Natural killer cell treated with Interleukin-12 subunit alpha and Interleukin-12 subunit beta and Interleukin-15 and Interleukin-18, amount 100 ng/mL, for 72 hours (primary cell): Measurements from ENCODE around the gene MTR. TPM values are rescaled to one million over a fixed set of nuclear protein-coding genes. Genes with fewer than 3 reads are reported as not detected.
A peak's percentile ranks its signal among the peaks of the same experiment; 100 is the strongest.

Experiments used
- ATAC-seq, 2 donors: fragments of 150-1000 bp; cut with Tn5 transposase in 1 of 2; sonication (Bioruptor Pico), chemical (Tn5 transposase) in 1 of 2; 2 replicates each; pipeline ENCODE4 v1.10.0; 2021
- DNase-seq: peaks from one replicate; pipeline ENCODE4 v3.0.0; 2022; ENCODE audit warnings: low spot score
- H3K27ac Mint-ChIP-seq, 2 donors: 1 replicate in 1 of 2; 2 replicates in 1 of 2; pipeline ENCODE4 v1.8.0; 2022; ENCODE audit warnings: mixed read lengths in 2 of 2, mild to moderate bottlenecking in 1 of 2, moderate library complexity in 1 of 2
- H3K27me3 Mint-ChIP-seq, 2 donors: 1 replicate in 1 of 2; 2 replicates in 1 of 2; pipeline ENCODE4 v1.8.0; 2022; ENCODE audit warnings: mixed read lengths in 2 of 2
- H3K36me3 Mint-ChIP-seq: one replicate; pipeline ENCODE4 v1.8.0; 2022; ENCODE audit warnings: mixed read lengths
- H3K4me1 Mint-ChIP-seq, 2 donors: 1 replicate in 1 of 2; 2 replicates in 1 of 2; pipeline ENCODE4 v1.8.0; 2022; ENCODE audit warnings: low read depth in 2 of 2, mixed read lengths in 2 of 2, mild to moderate bottlenecking in 1 of 2
- H3K4me3 Mint-ChIP-seq: one replicate; pipeline ENCODE4 v1.8.0; 2022; ENCODE audit warnings: mixed read lengths
- H3K9me3 Mint-ChIP-seq: 2 replicates; pipeline ENCODE4 v1.8.0; 2022; ENCODE audit warnings: mixed read lengths
- total RNA-seq, 2 donors: library from RNA; stranded (reverse); gene quantifications; one replicate each; pipeline ENCODE4 v1.2.3, GENCODE V29; 2022

MTR gene
- total RNA-seq, 2 donors from 2014 or later = 36.3 to 47.1 TPM

DNA sequence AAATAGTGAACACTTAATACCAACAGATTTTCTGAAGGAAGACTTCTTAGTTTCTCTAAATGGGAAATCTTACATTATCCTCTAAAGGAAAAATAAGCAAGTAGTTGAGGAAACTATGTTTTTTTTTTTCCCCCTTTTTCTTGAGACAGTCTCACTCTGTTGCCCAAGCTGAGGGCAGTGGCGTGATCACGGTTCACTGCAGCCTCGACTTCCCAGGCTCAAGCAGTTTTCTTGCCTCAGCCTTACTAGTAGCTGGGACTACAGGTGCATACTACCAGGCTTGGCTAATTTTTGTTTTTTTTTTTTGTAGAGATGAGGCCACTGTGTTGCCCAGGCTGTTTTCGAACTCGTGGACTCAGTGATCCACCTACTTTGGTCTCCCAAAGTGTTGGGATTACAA, 3.9 kb downstream of the MTR start:
- Mint-ChIP-seq H3K4me1 (peaks cover 44 to 54% of the 10 kb centered on the region in 2 donors), H3K36me3 (peaks cover 12% of the 10 kb centered on the region), H3K9me3 (no peaks in the 10 kb centered on the region), H3K27me3 (no peaks in the 10 kb centered on the region), H3K27ac (no peak overlapping the region), H3K4me3 (no peak overlapping the region)
- ATAC-seq (no peak), DNase-seq (no peak)

DNA sequence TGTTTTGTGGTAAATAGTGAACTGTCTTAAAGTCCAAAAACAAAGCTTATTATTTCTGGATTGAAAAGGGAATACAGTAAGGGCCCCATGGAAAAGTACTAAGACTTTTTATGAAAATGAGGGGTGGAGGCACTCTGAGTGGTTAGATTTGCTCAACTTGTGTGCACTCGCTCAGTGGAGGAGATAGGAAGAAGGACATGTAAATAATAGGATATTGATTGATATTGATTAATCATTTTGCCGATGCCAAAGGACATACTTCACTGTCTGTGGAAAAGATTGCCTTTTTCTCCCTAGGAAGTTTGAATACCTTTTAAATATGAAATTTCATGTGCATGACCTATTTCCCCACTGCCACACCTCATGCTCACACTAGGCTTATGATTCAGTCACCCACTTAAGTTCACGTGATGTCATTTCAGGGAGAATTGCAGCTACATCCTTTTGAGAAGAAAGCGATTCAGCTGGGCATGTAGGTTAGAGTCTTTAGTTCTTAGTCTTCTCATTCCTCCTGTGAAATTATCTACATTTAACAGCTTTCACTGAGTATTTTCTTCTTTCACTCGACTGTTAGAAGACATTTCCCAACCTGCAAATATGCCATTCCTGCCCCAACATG, 5.0 kb downstream of the MTR start:
- Mint-ChIP-seq H3K27me3 (no peaks in the 10 kb centered on the region), H3K36me3 (peaks cover 12% of the 10 kb centered on the region), H3K9me3 (no peaks in the 10 kb centered on the region), H3K27ac (peak overlapping the region; percentile 78 to 84), H3K4me1 (peaks cover 41 to 46% of the 10 kb centered on the region in 2 donors), H3K4me3 (peak overlapping the region; percentile 52)
- ATAC-seq (peak; percentile 48 to 54), DNase-seq (no peak)

DNA sequence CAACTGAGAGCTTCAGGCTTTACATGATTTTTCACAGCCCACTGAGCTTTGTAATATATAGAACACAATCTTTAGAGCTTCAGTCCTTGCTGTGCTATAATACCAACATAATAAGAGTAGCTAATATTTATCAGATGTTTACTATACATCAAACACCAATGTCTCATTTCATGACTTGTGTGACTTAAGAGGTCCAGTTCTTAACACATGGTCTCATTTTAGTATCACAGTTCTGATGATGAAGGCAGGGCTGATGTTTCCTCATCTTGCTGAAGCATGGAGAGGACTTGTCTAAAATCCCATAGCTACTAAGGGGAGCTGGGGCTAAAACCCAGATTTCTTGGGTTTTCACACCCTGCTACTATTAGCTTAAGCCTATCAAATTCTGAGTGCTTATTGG, 5.5 kb downstream of the MTR start:
- no peaks in the 10 kb centered on the region for H3K27me3 Mint-ChIP-seq
- DNase-seq (no peak), ATAC-seq (peak in 1 of 2 donors; percentile 72)
- H3K36me3 Mint-ChIP-seq = peaks cover 12% of the 10 kb centered on the region
- peak overlapping the region; percentile 52 for H3K4me3 Mint-ChIP-seq
- peak overlapping the region; percentile 78 to 84 for H3K27ac Mint-ChIP-seq
- peaks cover 42 to 46% of the 10 kb centered on the region in 2 donors for H3K4me1 Mint-ChIP-seq
- no peaks in the 10 kb centered on the region for H3K9me3 Mint-ChIP-seq

DNA sequence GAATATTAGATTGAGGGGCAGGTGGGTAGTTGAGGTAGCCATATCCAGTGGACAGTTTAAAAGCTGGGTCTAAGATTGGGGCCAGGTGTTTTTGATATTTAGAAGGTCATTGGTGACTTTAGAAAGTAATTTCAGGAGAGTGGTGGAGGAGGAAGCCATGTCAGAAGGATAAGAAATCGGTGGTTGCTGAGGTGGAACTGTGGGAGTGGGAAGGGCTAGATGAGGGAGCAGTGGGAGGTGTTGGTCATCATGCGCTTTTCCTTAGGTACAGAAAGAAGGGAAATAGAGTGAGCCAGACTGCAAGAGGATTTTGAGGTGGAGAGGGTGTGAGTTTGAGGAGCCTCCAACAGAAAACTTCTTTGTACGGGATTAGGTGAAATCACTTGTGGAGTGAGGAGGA, 7.2 kb downstream of the MTR start:
- peak overlapping the region; percentile 13 for H3K4me3 Mint-ChIP-seq
- ATAC-seq (no peak), DNase-seq (no peak)
- peak overlapping the region; percentile 13 to 84 for H3K27ac Mint-ChIP-seq
- H3K4me1 Mint-ChIP-seq = peaks cover 30 to 33% of the 10 kb centered on the region in 2 donors
- no peaks in the 10 kb centered on the region for H3K9me3 Mint-ChIP-seq
- H3K36me3 Mint-ChIP-seq = peaks cover 7% of the 10 kb centered on the region
- H3K27me3 Mint-ChIP-seq = no peaks in the 10 kb centered on the region

DNA sequence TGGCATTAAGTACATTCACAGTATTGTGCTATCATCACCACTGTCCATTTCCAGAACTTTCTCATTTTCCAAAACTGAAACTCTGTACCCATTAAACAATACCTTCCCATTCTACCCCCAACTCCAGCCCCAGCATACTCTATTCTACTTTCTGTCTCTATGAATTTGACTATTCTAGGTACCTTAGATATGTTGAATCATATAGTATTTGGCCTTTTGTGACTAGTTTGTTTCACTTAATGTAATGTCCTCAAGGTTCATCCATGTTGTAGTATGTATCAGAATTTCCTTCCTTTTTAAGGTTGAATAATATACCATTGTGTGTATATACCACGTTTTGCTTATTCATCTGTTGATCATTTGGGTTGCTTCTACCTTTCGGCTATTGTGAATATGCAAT, 11.5 kb downstream of the MTR start:
- no peaks in the 10 kb centered on the region for H3K9me3 Mint-ChIP-seq
- ATAC-seq = no peak
- H3K36me3 Mint-ChIP-seq = peaks cover 23% of the 10 kb centered on the region

DNA sequence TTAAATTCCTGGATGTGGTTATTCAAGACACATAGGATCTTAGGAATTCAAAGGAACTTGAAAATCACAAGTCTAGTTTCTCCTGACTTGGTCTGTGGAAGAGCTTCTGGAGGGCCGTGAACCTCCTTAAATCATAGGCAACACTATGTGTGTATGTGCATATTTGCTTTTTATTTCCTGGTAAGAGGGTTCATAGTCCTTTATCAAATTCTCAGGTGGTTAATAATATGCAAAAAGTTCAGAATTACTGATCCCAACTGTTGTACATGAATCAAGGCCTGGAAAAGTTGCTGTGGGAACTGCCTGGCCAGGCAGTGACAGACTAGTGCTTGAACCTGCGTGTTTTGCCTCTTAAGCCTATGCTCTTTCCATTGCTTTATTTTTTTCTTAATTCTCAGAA, 12.9 kb downstream of the MTR start:
- Mint-ChIP-seq H3K9me3 (no peaks in the 10 kb centered on the region), H3K27ac (no peak overlapping the region), H3K27me3 (no peaks in the 10 kb centered on the region), H3K36me3 (peaks cover 16% of the 10 kb centered on the region), H3K4me3 (no peak overlapping the region), H3K4me1 (peaks cover 0 to 4% of the 10 kb centered on the region in 2 donors)
- ATAC-seq (no peak), DNase-seq (no peak)

More for the DNA sequence above, 11.5 kb downstream of the MTR start:
- no peak for DNase-seq
- Mint-ChIP-seq H3K4me1 (peaks cover 12 to 15% of the 10 kb centered on the region in 2 donors), H3K27ac (no peak overlapping the region), H3K4me3 (no peak overlapping the region), H3K27me3 (no peaks in the 10 kb centered on the region)

DNA sequence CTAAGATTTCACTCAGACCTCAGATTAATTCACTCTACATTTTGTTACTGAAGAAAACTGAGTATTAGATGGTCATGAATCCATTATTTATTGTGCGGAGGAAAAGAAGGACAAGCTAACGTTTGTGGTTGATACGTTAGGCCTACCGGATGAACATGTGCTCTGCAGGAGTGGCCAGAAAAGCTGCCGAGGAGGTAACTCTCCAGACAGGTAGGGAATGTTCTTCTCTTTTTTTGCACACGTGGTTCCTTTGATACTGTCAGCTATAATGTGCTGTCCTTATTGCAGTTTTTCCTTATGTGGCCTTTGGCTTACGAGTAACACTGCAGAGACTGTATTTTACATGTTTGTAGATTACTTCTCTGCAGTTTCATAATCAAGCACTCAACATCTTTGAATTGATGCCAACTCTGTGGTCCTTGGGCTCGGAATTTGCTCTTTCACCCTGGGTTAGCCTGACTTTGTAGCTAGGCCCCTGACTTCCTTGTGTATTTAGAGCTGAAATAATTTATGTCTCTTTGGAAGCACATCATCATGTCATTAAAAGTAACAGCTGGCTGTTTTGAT, 13.6 kb downstream of the MTR start:
- H3K9me3 Mint-ChIP-seq = no peaks in the 10 kb centered on the region
- H3K27me3 Mint-ChIP-seq = no peaks in the 10 kb centered on the region
- peaks cover 19% of the 10 kb centered on the region for H3K36me3 Mint-ChIP-seq
- ATAC-seq (no peak), DNase-seq (no peak)
- H3K4me3 Mint-ChIP-seq = no peak overlapping the region
- peaks cover 0 to 4% of the 10 kb centered on the region in 2 donors for H3K4me1 Mint-ChIP-seq
- H3K27ac Mint-ChIP-seq = no peak overlapping the region

DNA sequence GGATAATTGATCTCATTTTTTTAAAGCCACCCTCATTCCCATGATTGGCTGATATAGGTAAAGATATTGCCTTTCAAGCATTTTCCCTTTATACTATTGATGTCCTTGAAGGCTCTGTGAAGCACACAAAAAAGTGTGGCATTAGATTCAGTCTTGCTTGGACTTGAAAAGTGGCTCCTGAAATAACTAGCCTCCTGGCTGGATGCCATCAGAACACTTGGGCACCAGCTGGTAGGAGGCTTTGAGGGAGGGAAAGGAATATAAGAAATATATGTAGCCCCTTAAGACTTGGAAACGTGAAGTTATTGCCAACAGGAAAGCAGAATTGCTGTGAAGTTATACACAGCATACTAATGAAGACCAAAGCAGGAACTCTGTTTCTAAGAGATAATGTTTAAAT, 14.1 kb downstream of the MTR start:
- peaks cover 23% of the 10 kb centered on the region for H3K36me3 Mint-ChIP-seq
- DNase-seq = no peak
- no peak overlapping the region for H3K27ac Mint-ChIP-seq
- peaks cover 0 to 4% of the 10 kb centered on the region in 2 donors for H3K4me1 Mint-ChIP-seq
- ATAC-seq = no peak
- H3K4me3 Mint-ChIP-seq = no peak overlapping the region
- no peaks in the 10 kb centered on the region for H3K9me3 Mint-ChIP-seq
- no peaks in the 10 kb centered on the region for H3K27me3 Mint-ChIP-seq

DNA sequence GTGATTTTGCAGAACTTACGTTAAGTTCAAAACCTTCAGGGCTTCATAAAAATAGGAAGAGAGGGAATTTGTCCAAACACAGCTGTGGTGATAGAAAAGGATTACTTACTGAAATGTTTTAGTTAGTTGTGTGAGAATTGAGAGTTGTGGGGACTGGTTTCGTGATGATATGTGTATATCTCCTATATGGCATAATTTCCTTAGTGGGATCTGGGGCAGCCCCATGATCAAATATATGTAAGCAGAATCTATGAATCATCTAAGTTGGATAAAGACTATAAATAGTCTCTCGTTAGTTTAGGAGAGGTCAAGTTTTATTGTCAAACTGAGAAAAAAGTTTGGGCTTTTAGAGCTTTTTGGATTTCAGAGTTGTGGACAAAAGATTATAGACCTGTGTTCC, 14.9 kb downstream of the MTR start:
- H3K27ac Mint-ChIP-seq = no peak overlapping the region
- H3K4me3 Mint-ChIP-seq = no peak overlapping the region
- peaks cover 0 to 2% of the 10 kb centered on the region in 2 donors for H3K4me1 Mint-ChIP-seq
- H3K36me3 Mint-ChIP-seq = peaks cover 23% of the 10 kb centered on the region
- no peaks in the 10 kb centered on the region for H3K27me3 Mint-ChIP-seq
- H3K9me3 Mint-ChIP-seq = no peaks in the 10 kb centered on the region
- ATAC-seq (no peak), DNase-seq (no peak)

DNA sequence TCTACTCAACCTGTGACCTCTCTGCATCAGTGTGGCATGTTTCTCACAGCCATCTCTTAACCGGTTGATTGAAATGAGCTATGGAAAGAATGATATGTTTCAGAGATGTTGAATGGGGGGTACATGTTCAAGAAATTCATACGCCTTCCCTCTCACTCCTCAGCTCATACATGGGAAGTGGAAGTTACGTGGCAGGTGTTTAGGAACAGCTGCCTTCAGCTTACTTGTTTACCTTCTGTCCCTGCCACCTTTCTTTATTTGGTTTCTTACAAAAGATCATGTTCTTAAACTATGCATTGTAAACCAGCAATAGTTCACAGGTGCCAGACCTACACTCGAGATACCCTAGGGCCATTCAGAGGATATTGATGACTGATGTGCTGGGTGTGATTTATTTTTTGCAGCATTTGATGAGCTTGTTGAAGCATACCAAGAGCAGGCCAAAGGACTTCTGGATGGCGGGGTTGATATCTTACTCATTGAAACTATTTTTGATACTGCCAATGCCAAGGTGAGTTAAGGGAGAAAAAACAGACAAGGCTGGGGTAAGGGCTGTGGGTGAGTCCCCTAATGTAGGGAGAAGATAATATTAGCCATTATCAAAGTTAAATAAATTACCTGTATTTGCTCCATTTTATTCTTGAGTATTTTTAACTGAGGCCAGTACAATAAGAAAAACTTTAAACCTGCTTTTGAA, 17.4 kb downstream of the MTR start:
- no peaks in the 10 kb centered on the region for H3K27me3 Mint-ChIP-seq
- H3K4me3 Mint-ChIP-seq = no peak overlapping the region
- H3K27ac Mint-ChIP-seq = no peak overlapping the region
- ATAC-seq (no peak), DNase-seq (no peak)
- H3K36me3 Mint-ChIP-seq = peaks cover 39% of the 10 kb centered on the region
- no peaks in the 10 kb centered on the region for H3K9me3 Mint-ChIP-seq
- H3K4me1 Mint-ChIP-seq = no peaks in the 10 kb centered on the region

DNA sequence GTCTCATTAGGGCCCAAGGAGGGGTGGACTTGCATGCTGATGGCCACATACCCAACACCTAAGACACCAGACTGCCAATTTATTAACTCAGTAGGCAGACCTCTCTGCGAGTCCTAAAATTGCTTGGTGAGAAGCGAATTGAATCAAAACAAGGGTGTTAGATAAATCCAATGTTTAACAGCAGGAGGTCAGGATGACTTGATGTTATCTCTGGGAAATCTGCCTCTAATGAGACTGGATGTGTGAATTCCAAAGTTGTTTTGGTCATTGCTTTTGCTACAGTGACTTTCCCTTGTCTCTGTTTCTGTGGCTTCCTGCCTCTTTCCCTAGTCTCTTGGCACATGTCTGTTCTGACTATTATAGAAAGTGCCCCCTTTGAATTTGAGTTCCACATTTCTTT, 20.8 kb downstream of the MTR start:
- Mint-ChIP-seq H3K4me3 (no peak overlapping the region), H3K27ac (no peak overlapping the region), H3K9me3 (no peaks in the 10 kb centered on the region), H3K4me1 (peaks cover 0 to 3% of the 10 kb centered on the region in 2 donors), H3K27me3 (no peaks in the 10 kb centered on the region), H3K36me3 (peaks cover 25% of the 10 kb centered on the region)
- no peak for DNase-seq
- no peak for ATAC-seq

DNA sequence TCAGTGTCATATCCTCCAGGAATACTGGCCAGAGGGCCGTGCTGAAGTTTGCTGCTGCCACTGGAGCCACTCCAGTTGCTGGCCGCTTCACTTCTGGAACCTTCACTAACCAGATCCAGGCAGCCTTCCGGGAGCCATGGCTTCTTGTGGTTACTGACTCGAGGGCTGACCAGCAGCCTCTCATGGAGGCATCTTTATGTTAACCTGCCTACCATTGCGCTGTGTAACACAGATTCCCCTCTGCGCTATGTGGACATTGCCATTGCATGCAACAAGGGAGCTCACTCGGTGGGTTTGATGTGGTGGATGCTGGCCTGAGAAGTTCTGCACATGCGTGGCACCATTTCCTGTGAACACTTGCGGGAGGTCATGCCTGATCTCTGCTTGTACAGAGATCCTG, 24.8 kb downstream of the MTR start:
- H3K9me3 Mint-ChIP-seq = no peaks in the 10 kb centered on the region
- H3K27me3 Mint-ChIP-seq = no peaks in the 10 kb centered on the region
- H3K36me3 Mint-ChIP-seq = peaks cover 17% of the 10 kb centered on the region
- DNase-seq (no peak), ATAC-seq (no peak)
- peaks cover 0 to 8% of the 10 kb centered on the region in 2 donors for H3K4me1 Mint-ChIP-seq
- no peak overlapping the region for H3K27ac Mint-ChIP-seq
- H3K4me3 Mint-ChIP-seq = no peak overlapping the region

DNA sequence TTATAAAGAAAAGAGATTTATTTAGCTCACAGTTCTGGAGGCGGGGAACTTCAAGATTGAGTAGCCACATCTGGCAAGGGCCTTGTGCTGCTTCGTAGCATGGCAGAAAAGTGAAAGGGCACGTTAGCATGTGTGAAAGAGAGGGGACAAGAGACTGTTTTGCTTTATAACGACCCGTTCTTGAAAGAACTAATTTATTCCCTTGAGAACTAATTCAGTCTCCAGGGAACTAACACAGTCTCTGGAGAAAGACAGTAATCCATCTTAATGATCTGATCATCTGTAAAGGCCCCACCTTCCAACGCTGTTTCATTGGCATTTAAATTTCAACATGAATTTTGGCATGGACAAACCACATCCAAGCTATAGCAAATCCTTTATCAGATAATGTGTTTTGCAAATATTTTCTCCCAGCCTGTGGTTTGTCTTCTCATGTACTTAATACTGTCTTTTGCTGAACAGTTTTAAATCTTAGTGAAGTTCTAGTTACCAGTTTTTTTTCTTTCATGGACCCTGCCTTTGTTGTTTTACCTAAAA, 26.1 kb downstream of the MTR start:
- no peak overlapping the region for H3K27ac Mint-ChIP-seq
- no peak for ATAC-seq
- H3K36me3 Mint-ChIP-seq = peaks cover 10% of the 10 kb centered on the region
- peaks cover 0 to 8% of the 10 kb centered on the region in 2 donors for H3K4me1 Mint-ChIP-seq
- H3K27me3 Mint-ChIP-seq = no peaks in the 10 kb centered on the region
- H3K4me3 Mint-ChIP-seq = no peak overlapping the region
- no peak for DNase-seq
- H3K9me3 Mint-ChIP-seq = no peaks in the 10 kb centered on the region

DNA sequence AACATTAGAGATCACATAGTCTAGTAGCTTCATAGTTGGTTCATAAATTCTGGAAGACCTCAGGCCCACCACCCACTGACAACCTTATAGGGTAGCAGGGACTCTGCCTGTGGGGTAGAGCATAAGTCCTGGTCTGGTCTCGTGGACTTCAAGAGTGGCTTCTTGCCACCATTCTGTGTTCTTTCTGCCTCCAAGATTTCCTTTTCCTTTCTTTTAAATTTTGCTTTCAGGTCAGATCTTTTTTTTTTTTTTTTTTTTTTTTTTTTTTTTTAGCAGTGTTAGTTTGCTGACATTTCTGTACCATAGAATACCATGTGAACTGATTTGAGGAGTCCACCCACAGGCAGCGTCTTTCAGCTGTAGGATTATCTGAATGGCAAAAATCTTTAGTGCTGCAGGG, 28.5 kb downstream of the MTR start:
- no peaks in the 10 kb centered on the region for H3K27me3 Mint-ChIP-seq
- H3K4me3 Mint-ChIP-seq = no peak overlapping the region

More for the DNA sequence above, 28.5 kb downstream of the MTR start:
- no peak for ATAC-seq
- no peak for DNase-seq
- H3K4me1 Mint-ChIP-seq = peaks cover 0 to 8% of the 10 kb centered on the region in 2 donors
- peaks cover 9% of the 10 kb centered on the region for H3K36me3 Mint-ChIP-seq
- no peaks in the 10 kb centered on the region for H3K9me3 Mint-ChIP-seq
- no peak overlapping the region for H3K27ac Mint-ChIP-seq
